GM11168 (cell line): ENCODE measurements around the gene TUBB4A.

Experiments used
- in situ Hi-C: fragments of 300-500 bp; cut with MboI; formaldehyde crosslinking; loops from one replicate; pipeline ENCODE4 v1.12.0; 2022; ENCODE audit warnings: low sequenced_read_pairs; ENCODE audit not compliant: unreplicated experiment

Gene TUBB4A

DNA sequence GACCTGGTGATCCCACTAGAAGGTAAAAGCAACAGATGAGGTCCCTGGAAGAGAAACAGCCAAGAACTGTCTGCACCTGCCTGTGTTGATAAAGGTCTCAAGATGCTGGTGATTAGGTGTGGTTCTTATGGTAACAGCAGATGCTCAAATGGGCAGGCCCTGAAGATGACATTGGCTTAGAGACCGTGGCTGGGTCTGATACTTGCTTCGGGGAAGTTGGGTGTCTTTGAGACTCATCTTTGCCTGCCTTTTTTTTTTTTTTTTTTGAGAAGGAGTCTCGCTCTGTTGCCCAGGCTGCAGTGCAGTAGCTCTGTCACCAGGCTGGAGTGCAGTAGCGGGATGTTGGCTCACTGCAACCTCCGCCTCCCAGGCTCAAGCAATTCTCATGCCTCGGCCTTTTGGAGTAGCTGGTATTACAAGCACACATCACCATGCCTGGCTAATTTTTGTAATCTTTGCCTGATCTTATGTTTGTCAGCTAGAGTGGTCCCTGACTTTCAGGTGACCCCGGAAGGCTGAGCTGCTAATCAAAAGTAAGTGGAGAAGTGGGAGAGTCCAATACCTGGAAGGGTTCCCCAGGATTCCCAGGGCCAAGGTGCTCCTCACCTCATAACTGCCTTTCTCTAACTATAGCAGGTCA lies 50.4 kb downstream of the TUBB4A start:
- in situ Hi-C loops, result no loop called here

DNA sequence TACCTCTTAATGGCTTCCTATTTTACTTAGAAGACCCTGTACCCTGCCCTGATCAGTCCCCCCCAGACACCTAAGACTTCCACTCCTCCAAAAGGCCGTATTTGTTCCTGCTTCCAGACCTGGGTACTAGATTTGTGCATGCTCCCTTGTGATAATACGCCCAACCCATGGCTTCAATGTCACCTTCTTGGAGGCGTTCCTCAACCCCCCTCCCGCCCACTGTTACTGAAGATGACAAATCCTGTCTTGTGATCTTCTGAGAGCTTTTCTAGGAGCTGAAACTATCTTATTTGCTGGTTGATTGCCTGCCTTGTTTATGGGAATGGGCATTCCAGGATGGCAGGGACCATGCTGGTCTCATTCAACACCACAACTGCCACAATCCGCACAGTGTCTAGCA lies 51.9 kb downstream of the TUBB4A start:
- in situ Hi-C loops, result no loop called here

DNA sequence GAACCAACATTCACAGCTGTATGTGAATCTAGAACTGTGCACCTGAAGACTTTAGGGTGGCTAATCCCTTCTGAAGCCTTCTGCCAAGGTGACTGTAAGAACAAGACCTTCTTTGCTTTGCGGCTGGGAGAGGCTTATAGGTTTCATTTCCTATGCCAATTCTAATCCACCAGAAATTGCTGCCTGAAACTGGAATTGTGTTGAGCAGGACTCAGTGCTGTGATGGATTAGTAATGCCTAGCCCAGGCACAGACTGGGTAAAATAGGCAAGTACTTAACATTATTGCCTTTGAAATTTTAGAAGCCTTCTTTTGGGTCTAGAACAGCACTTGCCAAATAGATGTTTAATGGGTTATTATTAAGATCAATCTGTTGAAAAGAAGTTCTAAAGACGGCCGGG lies 54.1 kb downstream of the TUBB4A start:
- in situ Hi-C loops, result no loop called here

DNA sequence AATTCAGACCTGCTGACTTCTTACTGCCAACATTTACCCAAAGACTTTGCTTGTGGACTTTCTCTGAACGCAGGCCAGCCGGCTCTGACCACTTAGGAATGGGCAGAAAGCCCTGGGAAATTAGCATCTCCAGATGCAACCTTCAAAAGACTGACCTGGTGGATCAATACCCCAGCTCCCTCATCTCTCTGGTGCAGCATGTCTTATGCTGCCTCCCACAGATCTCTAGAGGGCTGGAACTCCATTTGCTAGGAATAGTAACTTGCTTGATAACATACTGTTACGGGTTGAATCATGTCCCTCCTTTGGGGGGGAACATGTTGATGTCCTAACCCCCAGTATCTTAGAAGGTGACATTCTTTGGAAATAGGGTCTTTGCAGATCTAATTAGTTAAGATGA lies 55.7 kb downstream of the TUBB4A start:
- in situ Hi-C loops, result no loop called here
